Fibroblast of lung (primary cell): ENCODE measurements around the gene HSH2D.

Experiments
- EZH2 ChIP-seq: IDR thresholded peaks from 2 replicates; pipeline ENCODE4 v1.5.1; 2012; ENCODE audit warnings: low read length, control low read depth, mild to moderate bottlenecking; ENCODE audit errors: missing control alignments
- TF ChIP-seq, protein P1 (sequence below), 2 donors: IDR thresholded peaks in 1 of 2; conservative IDR thresholded peaks in 1 of 2; 1 replicate in 1 of 2; 2 replicates in 1 of 2; pipeline ENCODE4 v1.5.1; 2011 to 2012; ENCODE audit warnings: low read length in 2 of 2, control low read depth in 1 of 2, inconsistent platforms in 1 of 2, low read depth in 1 of 2, mild to moderate bottlenecking in 1 of 2

DNA sequence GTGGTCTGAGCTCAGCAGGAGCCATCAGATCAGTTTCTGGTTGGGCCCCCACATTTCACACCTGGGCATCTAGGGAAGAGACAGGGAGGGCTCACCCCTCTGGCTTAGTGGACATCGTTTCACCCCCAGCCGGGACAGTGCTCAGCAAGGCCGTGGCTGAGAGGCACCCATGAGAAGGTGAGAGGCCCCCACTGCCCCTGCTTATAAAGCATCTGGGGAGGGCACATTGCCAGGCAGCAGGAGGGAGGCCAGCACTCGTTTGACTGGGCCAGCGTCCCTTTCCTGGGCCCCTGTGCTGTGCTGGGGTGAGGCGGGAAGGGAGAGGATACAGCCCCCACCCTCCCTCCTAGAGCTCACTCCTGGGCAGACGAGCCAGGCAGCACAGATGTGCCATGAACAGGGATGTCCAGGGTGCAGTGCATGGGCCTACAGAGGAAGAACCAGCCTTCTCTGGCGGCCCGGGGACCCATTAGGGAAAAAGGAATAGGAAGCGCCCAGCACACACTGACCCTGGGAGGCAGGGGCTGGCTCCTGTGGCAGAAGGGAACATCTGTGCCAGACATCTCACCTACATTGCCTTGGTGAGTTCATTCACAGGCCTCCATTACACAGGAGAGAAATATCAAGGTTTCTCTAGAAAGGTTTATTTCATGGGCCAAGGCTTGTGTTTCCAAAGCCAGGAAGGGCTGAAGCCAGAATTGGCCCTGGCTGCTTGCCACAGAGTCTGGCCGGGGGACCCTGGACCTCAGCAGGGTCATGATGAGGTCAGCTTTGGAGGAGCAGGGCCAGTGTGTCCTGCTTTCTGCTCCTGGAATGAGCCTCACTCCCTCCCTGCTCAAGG, 61.9 kb downstream of the HSH2D start:
- TF ChIP-seq, protein P1, sequence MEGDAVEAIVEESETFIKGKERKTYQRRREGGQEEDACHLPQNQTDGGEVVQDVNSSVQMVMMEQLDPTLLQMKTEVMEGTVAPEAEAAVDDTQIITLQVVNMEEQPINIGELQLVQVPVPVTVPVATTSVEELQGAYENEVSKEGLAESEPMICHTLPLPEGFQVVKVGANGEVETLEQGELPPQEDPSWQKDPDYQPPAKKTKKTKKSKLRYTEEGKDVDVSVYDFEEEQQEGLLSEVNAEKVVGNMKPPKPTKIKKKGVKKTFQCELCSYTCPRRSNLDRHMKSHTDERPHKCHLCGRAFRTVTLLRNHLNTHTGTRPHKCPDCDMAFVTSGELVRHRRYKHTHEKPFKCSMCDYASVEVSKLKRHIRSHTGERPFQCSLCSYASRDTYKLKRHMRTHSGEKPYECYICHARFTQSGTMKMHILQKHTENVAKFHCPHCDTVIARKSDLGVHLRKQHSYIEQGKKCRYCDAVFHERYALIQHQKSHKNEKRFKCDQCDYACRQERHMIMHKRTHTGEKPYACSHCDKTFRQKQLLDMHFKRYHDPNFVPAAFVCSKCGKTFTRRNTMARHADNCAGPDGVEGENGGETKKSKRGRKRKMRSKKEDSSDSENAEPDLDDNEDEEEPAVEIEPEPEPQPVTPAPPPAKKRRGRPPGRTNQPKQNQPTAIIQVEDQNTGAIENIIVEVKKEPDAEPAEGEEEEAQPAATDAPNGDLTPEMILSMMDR (conservative IDR thresholded peaks at IDR 0.05 in 1 of 2, IDR thresholded peaks at IDR 0.05 in 1 of 2; ENCODE audit: low read depth in 1 of 2, low read length in 2 of 2), result no peak
- TF ChIP-seq EZH2, result no peak
